Nephron progenitor cell (in vitro differentiated cells): ENCODE results near the gene P2RY12.

Source experiments
- DNase-seq: peaks from one replicate; pipeline ENCODE4 v3.0.0; 2021
- H3K27ac Mint-ChIP-seq: 2 replicates; pipeline ENCODE4 v1.8.0; 2021; ENCODE audit warnings: mild to moderate bottlenecking, moderate library complexity, mixed read lengths
- H3K27me3 Mint-ChIP-seq: 2 replicates; pipeline ENCODE4 v1.8.0; 2021; ENCODE audit warnings: mild to moderate bottlenecking, low read depth, mixed read lengths; ENCODE audit not compliant: poor library complexity
- H3K36me3 Mint-ChIP-seq: 2 replicates; pipeline ENCODE4 v1.8.0; 2021; ENCODE audit warnings: low read depth, mixed read lengths
- H3K4me1 Mint-ChIP-seq: 2 replicates; pipeline ENCODE4 v1.8.0; 2021; ENCODE audit warnings: mixed read lengths
- H3K4me3 Mint-ChIP-seq: 2 replicates; pipeline ENCODE4 v1.8.0; 2021; ENCODE audit warnings: mild to moderate bottlenecking, moderate library complexity, mixed read lengths
- H3K9me3 Mint-ChIP-seq: 2 replicates; pipeline ENCODE4 v1.8.0; 2021; ENCODE audit warnings: mild to moderate bottlenecking, moderate library complexity, mixed read lengths
- TF ChIP-seq, protein P1 (sequence below): fragments of 200-600 bp; sonication (generic); IDR thresholded peaks from 2 replicates; pipeline ENCODE4 v1.5.0; 2021; ENCODE audit warnings: antibody characterized with exemption

The P2RY12 gene

GRCh38 chr3:151293127-151293526, 91.4 kb downstream of the P2RY12 start:
- TF ChIP-seq, protein P1, sequence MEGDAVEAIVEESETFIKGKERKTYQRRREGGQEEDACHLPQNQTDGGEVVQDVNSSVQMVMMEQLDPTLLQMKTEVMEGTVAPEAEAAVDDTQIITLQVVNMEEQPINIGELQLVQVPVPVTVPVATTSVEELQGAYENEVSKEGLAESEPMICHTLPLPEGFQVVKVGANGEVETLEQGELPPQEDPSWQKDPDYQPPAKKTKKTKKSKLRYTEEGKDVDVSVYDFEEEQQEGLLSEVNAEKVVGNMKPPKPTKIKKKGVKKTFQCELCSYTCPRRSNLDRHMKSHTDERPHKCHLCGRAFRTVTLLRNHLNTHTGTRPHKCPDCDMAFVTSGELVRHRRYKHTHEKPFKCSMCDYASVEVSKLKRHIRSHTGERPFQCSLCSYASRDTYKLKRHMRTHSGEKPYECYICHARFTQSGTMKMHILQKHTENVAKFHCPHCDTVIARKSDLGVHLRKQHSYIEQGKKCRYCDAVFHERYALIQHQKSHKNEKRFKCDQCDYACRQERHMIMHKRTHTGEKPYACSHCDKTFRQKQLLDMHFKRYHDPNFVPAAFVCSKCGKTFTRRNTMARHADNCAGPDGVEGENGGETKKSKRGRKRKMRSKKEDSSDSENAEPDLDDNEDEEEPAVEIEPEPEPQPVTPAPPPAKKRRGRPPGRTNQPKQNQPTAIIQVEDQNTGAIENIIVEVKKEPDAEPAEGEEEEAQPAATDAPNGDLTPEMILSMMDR = no peak
- H3K4me3 Mint-ChIP-seq = no peak overlapping the region
- peak overlapping the region; percentile 24 for H3K27ac Mint-ChIP-seq

GRCh38 chr3:151290673-151291072, 93.9 kb downstream of the P2RY12 start:
- Mint-ChIP-seq H3K27me3 (no peaks in the 10 kb centered on the region), H3K4me3 (no peak overlapping the region), H3K36me3 (no peaks in the 10 kb centered on the region), H3K4me1 (peaks cover 13% of the 10 kb centered on the region), H3K27ac (no peak overlapping the region), H3K9me3 (no peaks in the 10 kb centered on the region)
- no peak for DNase-seq
- TF ChIP-seq, protein P1 = no peak

More at GRCh38 chr3:151293127-151293526, 91.4 kb downstream of the P2RY12 start:
- peaks cover 13% of the 10 kb centered on the region for H3K4me1 Mint-ChIP-seq
- DNase-seq = no peak
- H3K27me3 Mint-ChIP-seq = no peaks in the 10 kb centered on the region
- H3K9me3 Mint-ChIP-seq = no peaks in the 10 kb centered on the region
- no peaks in the 10 kb centered on the region for H3K36me3 Mint-ChIP-seq

GRCh38 chr3:151289445-151289844, 95.1 kb downstream of the P2RY12 start:
- Mint-ChIP-seq H3K27ac (no peak overlapping the region), H3K9me3 (no peaks in the 10 kb centered on the region), H3K4me1 (peaks cover 14% of the 10 kb centered on the region), H3K27me3 (no peaks in the 10 kb centered on the region), H3K4me3 (no peak overlapping the region), H3K36me3 (no peaks in the 10 kb centered on the region)
- TF ChIP-seq, protein P1 = no peak
- DNase-seq = no peak
